LNCAP (cell line): ENCODE data around the gene SMC3.

Experiments used
- TF ChIP-seq, protein P1 (sequence below): fragments of 450-650 bp; IDR thresholded peaks from 2 replicates; pipeline ENCODE4 v1.5.1; 2017; ENCODE audit warnings: mild to moderate bottlenecking

SMC3 gene

DNA sequence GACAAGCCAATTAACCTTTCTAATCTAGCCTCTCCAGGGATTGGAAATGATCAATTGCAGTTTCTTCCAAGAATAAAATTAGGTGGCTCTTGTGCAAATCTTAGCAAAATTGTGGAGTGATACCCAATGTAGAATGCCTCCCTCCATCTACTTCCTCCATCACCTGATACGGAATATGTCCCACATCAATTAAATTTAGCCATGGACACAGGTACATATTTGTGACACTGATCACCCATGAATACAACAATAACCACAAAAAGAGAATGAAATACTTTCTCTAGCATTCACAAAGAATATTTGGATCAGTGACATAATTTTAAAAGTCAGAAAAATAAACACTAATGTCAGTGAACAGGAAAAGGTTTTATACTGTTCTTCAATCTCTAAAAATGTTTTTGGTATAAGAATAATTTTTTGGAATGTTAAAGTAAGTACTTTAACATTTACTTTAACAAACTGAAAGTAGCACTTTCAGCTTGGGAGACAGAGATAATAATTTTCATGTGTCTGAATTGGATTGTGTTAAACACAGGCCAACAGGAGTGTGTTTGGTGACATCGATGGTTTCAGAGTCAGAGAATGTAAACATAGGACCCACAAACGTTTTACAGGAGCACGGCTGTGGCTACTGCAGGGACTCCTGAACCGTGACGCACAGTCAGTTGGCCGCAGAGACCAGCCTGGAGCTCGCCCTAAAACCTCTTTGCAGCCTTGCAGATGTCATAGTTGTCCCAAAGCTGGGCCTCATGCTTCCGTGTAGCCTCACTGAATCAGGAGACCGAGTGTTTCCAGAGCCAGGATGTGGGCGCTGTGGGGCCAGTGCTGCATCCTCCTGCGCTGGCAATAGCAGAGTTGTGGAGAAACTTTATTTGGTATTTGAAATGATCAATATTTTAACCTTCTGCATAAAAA is 83.8 kb downstream of the SMC3 start:
- TF ChIP-seq, protein P1, sequence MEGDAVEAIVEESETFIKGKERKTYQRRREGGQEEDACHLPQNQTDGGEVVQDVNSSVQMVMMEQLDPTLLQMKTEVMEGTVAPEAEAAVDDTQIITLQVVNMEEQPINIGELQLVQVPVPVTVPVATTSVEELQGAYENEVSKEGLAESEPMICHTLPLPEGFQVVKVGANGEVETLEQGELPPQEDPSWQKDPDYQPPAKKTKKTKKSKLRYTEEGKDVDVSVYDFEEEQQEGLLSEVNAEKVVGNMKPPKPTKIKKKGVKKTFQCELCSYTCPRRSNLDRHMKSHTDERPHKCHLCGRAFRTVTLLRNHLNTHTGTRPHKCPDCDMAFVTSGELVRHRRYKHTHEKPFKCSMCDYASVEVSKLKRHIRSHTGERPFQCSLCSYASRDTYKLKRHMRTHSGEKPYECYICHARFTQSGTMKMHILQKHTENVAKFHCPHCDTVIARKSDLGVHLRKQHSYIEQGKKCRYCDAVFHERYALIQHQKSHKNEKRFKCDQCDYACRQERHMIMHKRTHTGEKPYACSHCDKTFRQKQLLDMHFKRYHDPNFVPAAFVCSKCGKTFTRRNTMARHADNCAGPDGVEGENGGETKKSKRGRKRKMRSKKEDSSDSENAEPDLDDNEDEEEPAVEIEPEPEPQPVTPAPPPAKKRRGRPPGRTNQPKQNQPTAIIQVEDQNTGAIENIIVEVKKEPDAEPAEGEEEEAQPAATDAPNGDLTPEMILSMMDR: no peak

DNA sequence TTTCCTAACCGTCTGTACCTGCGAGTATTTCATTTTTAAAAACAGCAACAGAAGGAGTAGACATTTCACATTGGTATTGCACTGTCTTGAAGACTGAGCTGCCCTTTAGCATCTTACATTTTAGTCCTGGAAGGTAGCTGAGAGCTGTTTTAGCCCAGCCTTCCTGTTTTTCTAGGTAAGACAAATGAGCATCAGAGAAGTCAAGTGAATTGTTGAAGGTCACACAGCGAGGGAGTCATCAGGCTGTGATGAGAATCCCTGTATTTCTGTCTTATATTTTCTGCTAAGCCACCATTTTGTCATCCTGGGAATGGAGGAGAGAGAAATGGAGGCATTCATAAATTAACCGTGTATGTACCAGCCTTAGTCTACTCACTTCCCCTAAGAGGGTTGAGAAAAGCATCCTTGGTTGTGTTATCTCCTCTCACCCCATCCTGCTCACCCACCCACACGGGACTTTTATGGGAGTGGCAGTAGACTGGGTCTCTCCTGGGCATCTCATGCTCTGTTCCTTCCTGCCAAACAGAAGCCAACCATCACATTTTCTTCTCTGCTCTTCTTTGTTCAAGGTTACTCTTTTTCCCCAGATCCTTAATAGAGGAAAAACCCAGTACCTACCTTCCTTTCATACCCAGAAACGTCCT is 85.1 kb downstream of the SMC3 start:
- TF ChIP-seq, protein P1: no peak
